ENCODE data around the gene PCSK9. TPM values are rescaled to one million over a fixed set of nuclear protein-coding genes. Genes with fewer than 3 reads are reported as not detected.
A peak's percentile ranks its signal among the peaks of the same experiment; 100 is the strongest.

PCSK9 gene
- polyA plus RNA-seq, 3 donors: not detected

DNA sequence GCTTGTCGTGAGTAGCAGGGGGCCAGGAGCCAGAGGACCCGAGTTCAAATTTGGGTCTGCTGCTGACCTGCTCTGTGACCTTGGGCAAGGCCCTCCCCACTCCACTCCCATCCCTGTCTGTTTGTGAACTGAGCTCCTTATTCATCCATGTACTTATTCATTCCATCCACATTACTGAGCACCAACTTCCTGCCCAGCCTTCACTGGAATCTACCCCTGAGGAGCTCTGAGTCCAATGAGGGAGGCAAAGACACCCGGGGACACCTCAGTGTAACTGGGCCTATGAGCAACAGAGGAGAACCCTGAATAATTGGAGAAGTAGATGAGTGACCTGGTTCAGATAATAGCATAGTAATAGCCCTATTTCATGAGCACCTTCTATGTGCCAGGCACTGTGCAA is 31.7 kb upstream of the PCSK9 start:
- no peak overlapping the region for H2AFZ ChIP-seq (ENCODE audit: insufficient read depth, low read depth, low read length, poor library complexity, severe bottlenecking)
- DNase-seq: no peak
- H3K4me2 ChIP-seq (replicated peaks; ENCODE audit: extremely low read depth, low read length, poor library complexity, severe bottlenecking): no peak overlapping the region
- TF ChIP-seq, protein P1, sequence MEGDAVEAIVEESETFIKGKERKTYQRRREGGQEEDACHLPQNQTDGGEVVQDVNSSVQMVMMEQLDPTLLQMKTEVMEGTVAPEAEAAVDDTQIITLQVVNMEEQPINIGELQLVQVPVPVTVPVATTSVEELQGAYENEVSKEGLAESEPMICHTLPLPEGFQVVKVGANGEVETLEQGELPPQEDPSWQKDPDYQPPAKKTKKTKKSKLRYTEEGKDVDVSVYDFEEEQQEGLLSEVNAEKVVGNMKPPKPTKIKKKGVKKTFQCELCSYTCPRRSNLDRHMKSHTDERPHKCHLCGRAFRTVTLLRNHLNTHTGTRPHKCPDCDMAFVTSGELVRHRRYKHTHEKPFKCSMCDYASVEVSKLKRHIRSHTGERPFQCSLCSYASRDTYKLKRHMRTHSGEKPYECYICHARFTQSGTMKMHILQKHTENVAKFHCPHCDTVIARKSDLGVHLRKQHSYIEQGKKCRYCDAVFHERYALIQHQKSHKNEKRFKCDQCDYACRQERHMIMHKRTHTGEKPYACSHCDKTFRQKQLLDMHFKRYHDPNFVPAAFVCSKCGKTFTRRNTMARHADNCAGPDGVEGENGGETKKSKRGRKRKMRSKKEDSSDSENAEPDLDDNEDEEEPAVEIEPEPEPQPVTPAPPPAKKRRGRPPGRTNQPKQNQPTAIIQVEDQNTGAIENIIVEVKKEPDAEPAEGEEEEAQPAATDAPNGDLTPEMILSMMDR (IDR thresholded peaks at IDR 0.05): no peak
- Mint-ChIP-seq H3K27me3 (ENCODE audit: low read depth in 3 of 3) (peaks cover under 1 to 7% (median 6%) of the 10 kb centered on the region in 3 donors), H3K36me3 (no peaks in the 10 kb centered on the region), H3K4me1 (no peaks in the 10 kb centered on the region), H3K4me3 (no peak overlapping the region), H3K27ac (peak overlapping the region in 1 of 7 donors; percentile 28), H3K9me3 (peaks cover 0 to 9% (median 3%) of the 10 kb centered on the region in 7 donors)
- no peak overlapping the region for H3K27ac ChIP-seq (ENCODE audit: low read depth in 1 of 2, low read length in 2 of 2)
- intact Hi-C loops (cut with micrococcal nuclease): no loop called here
- no peak overlapping the region for H3K4me3 ChIP-seq (replicated peaks in 1 of 3; ENCODE audit: low read depth in 2 of 3, low read length in 3 of 3)
- H3K27me3 ChIP-seq (ENCODE audit: control insufficient read depth in 2 of 2, insufficient read depth in 2 of 2, low read length in 2 of 2): no peaks in the 10 kb centered on the region
- 94% methylated on average over 2 of the region's 3 CpGs for WGBS (ENCODE audit: insufficient coverage)
- no peaks in the 10 kb centered on the region for H3K4me1 ChIP-seq (ENCODE audit: control insufficient read depth in 1 of 2, insufficient read depth in 2 of 2, low read length in 2 of 2)
- no peaks in the 10 kb centered on the region for H4K20me1 ChIP-seq (ENCODE audit: insufficient read depth, low read length)
- H3K9ac ChIP-seq (ENCODE audit: insufficient read depth, low read length, poor library complexity, severe bottlenecking): no peak overlapping the region
- H3K36me3 ChIP-seq (replicated peaks in 1 of 2; ENCODE audit: control insufficient read depth in 1 of 2, insufficient read depth in 2 of 2, low read length in 2 of 2): no peaks in the 10 kb centered on the region
- no peaks in the 10 kb centered on the region for H3K79me2 ChIP-seq (ENCODE audit: insufficient read depth, low read length)
- no peaks in the 10 kb centered on the region for H3K9me3 ChIP-seq (replicated peaks in 1 of 2; ENCODE audit: control insufficient read depth in 1 of 2, insufficient read depth in 1 of 2, low read length in 2 of 2)

DNA sequence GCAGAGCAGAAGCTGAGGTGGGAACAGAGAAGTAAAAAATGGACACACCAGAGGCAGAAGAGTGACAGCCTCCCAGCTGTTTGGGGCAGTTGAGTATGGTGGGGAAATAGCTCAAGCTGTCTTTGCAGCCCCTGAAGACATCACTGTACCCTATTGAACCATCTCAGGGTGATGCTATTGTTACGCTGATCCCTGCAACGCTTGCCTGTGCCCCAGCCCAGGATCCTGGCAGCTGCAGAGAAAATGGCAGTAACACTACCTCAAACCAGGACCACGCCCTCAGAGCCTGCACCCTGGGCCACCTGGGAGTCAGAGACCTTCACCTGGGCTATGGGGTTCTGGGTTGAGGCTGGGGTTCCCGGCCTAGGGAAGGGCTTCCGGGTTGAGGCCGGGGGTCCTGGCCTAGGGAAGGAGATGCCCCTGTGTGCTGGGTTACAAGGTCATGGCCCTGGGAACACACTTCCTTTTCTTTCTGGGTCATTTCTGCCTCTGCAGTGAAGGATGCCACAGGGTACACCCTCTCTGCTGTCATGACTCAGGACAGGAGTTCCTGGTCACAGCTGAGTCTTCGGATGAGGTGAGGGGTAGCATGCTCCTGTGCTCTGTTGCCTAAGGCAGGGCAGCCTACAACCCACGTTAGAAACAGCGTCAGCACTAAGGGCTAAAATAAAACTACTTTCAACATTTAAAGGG is 29.0 kb upstream of the PCSK9 start:
- Mint-ChIP-seq H3K4me3 (no peak overlapping the region), H3K4me1 (no peaks in the 10 kb centered on the region), H3K27me3 (ENCODE audit: low read depth in 3 of 3) (peaks cover 6 to 13% (median 10%) of the 10 kb centered on the region in 3 donors), H3K9me3 (peaks cover 0 to 9% (median 3%) of the 10 kb centered on the region in 7 donors), H3K27ac (peak overlapping the region in 2 of 7 donors; percentile 22 to 70), H3K36me3 (no peaks in the 10 kb centered on the region)
- Histone ChIP-seq H2AFZ (ENCODE audit: insufficient read depth, low read depth, low read length, poor library complexity, severe bottlenecking) (no peak overlapping the region), H3K27me3 (ENCODE audit: control insufficient read depth in 2 of 2, insufficient read depth in 2 of 2, low read length in 2 of 2) (no peaks in the 10 kb centered on the region), H3K4me1 (ENCODE audit: control insufficient read depth in 1 of 2, insufficient read depth in 2 of 2, low read length in 2 of 2) (no peaks in the 10 kb centered on the region), H3K9ac (ENCODE audit: insufficient read depth, low read length, poor library complexity, severe bottlenecking) (no peak overlapping the region), H3K9me3 (replicated peaks in 1 of 2; ENCODE audit: control insufficient read depth in 1 of 2, insufficient read depth in 1 of 2, low read length in 2 of 2) (no peaks in the 10 kb centered on the region), H3K79me2 (ENCODE audit: insufficient read depth, low read length) (no peaks in the 10 kb centered on the region), H4K20me1 (ENCODE audit: insufficient read depth, low read length) (no peaks in the 10 kb centered on the region), H3K27ac (ENCODE audit: low read depth in 1 of 2, low read length in 2 of 2) (no peak overlapping the region), H3K4me2 (replicated peaks; ENCODE audit: extremely low read depth, low read length, poor library complexity, severe bottlenecking) (no peak overlapping the region), H3K4me3 (replicated peaks in 1 of 3; ENCODE audit: low read depth in 2 of 3, low read length in 3 of 3) (no peak overlapping the region), H3K36me3 (replicated peaks in 1 of 2; ENCODE audit: control insufficient read depth in 1 of 2, insufficient read depth in 2 of 2, low read length in 2 of 2) (no peaks in the 10 kb centered on the region)
- WGBS (ENCODE audit: insufficient coverage): 77% methylated on average over 5 of the region's 9 CpGs
- intact Hi-C loops (cut with micrococcal nuclease): no loop called here
- DNase-seq: no peak
- TF ChIP-seq, protein P1 (IDR thresholded peaks at IDR 0.05): no peak
